Measurements from ENCODE around the gene CAMKK1.

DNA sequence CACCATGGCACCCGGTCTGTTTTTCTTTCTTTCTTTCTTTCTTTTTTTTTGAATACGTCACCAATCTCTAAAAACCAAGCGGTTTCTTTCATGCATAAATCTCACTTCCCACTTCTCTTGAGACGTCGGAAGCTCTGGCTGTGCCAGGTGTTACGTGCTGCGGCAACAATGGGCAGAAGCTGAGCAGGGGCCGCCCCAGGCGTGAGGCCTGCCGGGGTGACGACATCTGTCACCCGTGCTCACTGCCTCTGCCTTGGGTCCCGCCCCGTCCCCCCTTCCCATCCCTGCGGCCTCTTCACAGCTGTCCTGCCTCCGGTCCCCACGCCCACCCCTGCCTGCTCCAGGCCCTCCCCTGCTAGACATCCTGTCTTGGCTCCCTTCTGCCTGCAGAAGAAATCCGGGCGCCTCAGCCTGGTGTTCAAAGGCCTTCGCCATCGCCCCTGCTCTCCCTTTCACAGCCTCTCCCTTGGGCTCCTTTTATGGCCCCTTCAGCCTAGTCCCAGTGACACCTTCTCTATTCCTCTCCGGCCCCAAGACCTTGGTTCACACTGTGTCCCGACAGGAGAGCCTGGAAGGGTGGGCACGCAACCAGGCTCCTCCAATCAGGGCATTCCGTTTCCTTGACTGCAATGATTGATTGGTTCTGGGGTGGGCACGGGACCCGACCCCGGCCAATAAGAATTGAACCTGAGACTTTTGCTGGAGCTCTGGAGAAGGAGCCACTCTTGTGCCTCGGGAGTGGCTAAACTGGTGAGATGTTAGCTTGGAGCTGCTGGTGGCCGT lies 18.6 kb upstream of the CAMKK1 start:
- no peak for TF ChIP-seq ZFP30 (CRISPR knock-in tag; IDR thresholded peaks at IDR 0.05)
- TF ChIP-seq, protein P1, sequence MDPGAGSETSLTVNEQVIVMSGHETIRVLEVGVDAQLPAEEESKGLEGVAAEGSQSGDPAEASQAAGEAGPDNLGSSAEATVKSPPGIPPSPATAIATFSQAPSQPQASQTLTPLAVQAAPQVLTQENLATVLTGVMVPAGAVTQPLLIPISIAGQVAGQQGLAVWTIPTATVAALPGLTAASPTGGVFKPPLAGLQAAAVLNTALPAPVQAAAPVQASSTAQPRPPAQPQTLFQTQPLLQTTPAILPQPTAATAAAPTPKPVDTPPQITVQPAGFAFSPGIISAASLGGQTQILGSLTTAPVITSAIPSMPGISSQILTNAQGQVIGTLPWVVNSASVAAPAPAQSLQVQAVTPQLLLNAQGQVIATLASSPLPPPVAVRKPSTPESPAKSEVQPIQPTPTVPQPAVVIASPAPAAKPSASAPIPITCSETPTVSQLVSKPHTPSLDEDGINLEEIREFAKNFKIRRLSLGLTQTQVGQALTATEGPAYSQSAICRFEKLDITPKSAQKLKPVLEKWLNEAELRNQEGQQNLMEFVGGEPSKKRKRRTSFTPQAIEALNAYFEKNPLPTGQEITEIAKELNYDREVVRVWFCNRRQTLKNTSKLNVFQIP (CRISPR knock-in tag; IDR thresholded peaks at IDR 0.05; ENCODE audit: borderline replicate concordance, low read depth) = no peak
- TF ChIP-seq TCF4 (CRISPR knock-in tag; IDR thresholded peaks at IDR 0.05; ENCODE audit: borderline replicate concordance) = no peak
- TF ChIP-seq, protein P2, sequence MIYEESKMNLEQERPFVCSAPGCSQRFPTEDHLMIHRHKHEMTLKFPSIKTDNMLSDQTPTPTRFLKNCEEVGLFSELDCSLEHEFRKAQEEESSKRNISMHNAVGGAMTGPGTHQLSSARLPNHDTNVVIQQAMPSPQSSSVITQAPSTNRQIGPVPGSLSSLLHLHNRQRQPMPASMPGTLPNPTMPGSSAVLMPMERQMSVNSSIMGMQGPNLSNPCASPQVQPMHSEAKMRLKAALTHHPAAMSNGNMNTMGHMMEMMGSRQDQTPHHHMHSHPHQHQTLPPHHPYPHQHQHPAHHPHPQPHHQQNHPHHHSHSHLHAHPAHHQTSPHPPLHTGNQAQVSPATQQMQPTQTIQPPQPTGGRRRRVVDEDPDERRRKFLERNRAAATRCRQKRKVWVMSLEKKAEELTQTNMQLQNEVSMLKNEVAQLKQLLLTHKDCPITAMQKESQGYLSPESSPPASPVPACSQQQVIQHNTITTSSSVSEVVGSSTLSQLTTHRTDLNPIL (CRISPR knock-in tag; IDR thresholded peaks at IDR 0.05; ENCODE audit: low read depth) = no peak
- TF ChIP-seq BACH2 (CRISPR knock-in tag; IDR thresholded peaks at IDR 0.05; ENCODE audit: borderline replicate concordance) = no peak
- TF ChIP-seq, protein P3, sequence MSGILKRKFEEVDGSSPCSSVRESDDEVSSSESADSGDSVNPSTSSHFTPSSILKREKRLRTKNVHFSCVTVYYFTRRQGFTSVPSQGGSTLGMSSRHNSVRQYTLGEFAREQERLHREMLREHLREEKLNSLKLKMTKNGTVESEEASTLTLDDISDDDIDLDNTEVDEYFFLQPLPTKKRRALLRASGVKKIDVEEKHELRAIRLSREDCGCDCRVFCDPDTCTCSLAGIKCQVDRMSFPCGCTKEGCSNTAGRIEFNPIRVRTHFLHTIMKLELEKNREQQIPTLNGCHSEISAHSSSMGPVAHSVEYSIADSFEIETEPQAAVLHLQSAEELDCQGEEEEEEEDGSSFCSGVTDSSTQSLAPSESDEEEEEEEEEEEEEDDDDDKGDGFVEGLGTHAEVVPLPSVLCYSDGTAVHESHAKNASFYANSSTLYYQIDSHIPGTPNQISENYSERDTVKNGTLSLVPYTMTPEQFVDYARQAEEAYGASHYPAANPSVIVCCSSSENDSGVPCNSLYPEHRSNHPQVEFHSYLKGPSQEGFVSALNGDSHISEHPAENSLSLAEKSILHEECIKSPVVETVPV (CRISPR knock-in tag; IDR thresholded peaks at IDR 0.05) = no peak
- TF ChIP-seq ISL1 (CRISPR knock-in tag; IDR thresholded peaks at IDR 0.05) = no peak
- TF ChIP-seq RARB (CRISPR knock-in tag; IDR thresholded peaks at IDR 0.05) = no peak
- TF ChIP-seq, protein P4, sequence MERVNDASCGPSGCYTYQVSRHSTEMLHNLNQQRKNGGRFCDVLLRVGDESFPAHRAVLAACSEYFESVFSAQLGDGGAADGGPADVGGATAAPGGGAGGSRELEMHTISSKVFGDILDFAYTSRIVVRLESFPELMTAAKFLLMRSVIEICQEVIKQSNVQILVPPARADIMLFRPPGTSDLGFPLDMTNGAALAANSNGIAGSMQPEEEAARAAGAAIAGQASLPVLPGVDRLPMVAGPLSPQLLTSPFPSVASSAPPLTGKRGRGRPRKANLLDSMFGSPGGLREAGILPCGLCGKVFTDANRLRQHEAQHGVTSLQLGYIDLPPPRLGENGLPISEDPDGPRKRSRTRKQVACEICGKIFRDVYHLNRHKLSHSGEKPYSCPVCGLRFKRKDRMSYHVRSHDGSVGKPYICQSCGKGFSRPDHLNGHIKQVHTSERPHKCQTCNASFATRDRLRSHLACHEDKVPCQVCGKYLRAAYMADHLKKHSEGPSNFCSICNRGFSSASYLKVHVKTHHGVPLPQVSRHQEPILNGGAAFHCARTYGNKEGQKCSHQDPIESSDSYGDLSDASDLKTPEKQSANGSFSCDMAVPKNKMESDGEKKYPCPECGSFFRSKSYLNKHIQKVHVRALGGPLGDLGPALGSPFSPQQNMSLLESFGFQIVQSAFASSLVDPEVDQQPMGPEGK (CRISPR knock-in tag; IDR thresholded peaks at IDR 0.05; ENCODE audit: borderline replicate concordance) = no peak
